Astrocyte of the spinal cord (primary cell): ENCODE measurements around the gene PCSK1.

Experiments
- DNase-seq: peaks from one replicate; pipeline ENCODE4 v3.0.0; 2011; ENCODE audit warnings: low read depth, low spot score
- H3K4me3 ChIP-seq: 2 replicates; pipeline ENCODE4 v1.5.1; 2011; ENCODE audit warnings: low read depth, mild to moderate bottlenecking, low read length, moderate library complexity
- CTCF ChIP-seq: IDR thresholded peaks from 2 replicates; pipeline ENCODE4 v1.5.1; 2012; ENCODE audit warnings: low read depth, mild to moderate bottlenecking, low read length, inconsistent platforms
- in situ Hi-C: cut with HindIII; loops from 2 replicates; pipeline ENCODE4 v1.10.0; 2017; ENCODE audit warnings: low sequenced_read_pairs

The PCSK1 gene

GRCh38 chr5:96347502-96348292 is 85.4 kb downstream of the PCSK1 start:
- no peak for TF ChIP-seq CTCF
- in situ Hi-C loops: loop anchor here (25.0 kb wide), 2 partner anchors 385 to 685 kb away; partner anchors contain the start of gene ELL2
- no peak for DNase-seq
- no peak overlapping the region for H3K4me3 ChIP-seq

DNA sequence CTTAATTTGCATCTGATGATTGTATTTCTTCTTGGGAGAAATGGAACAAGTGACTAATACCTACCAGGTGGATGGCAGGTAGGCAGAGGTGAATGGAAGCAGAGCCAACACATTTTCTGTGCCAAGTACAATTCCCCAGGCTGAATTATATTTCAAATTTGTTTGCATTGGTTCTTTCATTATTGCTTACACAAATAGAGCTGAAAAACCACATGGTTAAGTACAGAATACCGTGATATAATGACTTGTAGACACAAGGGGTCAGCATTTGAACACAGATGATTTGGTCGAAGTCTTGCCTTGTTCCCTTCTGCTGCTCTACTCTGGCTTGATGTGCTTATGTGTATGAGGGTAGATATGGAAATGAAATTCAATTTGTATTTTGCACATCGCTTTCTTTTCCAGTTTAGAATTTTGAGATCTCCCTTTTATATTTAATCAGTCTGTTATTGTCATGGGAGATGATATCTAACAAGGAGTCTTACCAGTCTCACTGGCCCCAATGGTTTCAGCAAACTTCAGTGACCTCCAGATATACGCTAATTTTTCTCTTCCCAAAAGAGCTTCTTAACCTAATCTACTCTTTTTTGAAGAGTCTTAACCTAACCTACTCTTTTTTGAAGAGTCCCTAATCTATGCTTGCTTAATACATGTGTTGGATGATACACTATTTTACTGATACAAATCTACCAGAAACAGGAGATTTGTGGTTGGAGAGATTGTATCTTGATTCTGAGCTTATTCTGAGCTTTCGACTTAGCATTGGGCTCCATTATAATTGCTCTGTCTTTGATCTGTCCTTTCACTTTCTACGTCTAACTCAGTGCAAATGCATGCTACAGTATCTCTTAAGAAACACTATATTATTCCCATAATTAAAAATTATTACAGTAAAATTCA is 88.1 kb downstream of the PCSK1 start:
- no peak overlapping the region for H3K4me3 ChIP-seq
- DNase-seq: peak; percentile 81
- peak; percentile 50 for TF ChIP-seq CTCF
- in situ Hi-C loops: loop anchor here (25.0 kb wide), 2 partner anchors 383 to 683 kb away; partner anchors contain the start of gene ELL2

DNA sequence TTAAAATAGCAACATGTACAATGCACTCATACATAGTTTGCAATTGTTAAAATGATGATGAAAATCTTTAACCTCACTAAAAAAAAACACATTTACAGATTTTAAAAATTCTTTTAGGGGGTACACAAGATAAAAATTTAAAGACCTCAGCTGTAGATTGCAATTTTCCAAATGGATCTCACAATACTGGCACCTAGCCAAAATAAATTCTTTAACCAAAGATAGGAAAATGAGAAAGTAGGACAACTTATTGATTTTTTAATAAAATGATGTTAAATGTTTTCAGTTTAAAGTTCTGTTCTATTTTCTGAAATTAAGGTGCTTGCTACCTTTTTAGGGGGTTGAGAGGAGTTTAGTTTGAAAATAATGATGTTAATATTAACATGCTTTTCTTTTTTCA is 90.0 kb downstream of the PCSK1 start:
- TF ChIP-seq CTCF: no peak
- no peak overlapping the region for H3K4me3 ChIP-seq
- DNase-seq: no peak
- in situ Hi-C loops: loop anchor here (25.0 kb wide), 2 partner anchors 381 to 681 kb away; partner anchors contain the start of gene ELL2

GRCh38 chr5:96342581-96342980 is 90.5 kb downstream of the PCSK1 start:
- no peak overlapping the region for H3K4me3 ChIP-seq
- no peak for DNase-seq
- in situ Hi-C loops: loop anchor here (25.0 kb wide), 2 partner anchors 380 to 680 kb away; partner anchors contain the start of gene ELL2
- no peak for TF ChIP-seq CTCF
